Type B pancreatic cell (in vitro differentiated cells): ENCODE data around the gene ARHGEF10L. TPM values are rescaled to one million over a fixed set of nuclear protein-coding genes. Genes with fewer than 3 reads are reported as not detected.

Experiments used
- DNase-seq: peaks from one replicate; pipeline ENCODE4 v3.0.0; 2021; ENCODE audit warnings: mixed read lengths; ENCODE audit not compliant: unreplicated experiment; ENCODE audit errors: extremely low spot score
- H3K27ac Mint-ChIP-seq: 2 replicates; pipeline ENCODE4 v1.8.0; 2021; ENCODE audit warnings: mild to moderate bottlenecking, mixed read lengths
- H3K27me3 Mint-ChIP-seq: 2 replicates; pipeline ENCODE4 v1.8.0; 2021; ENCODE audit warnings: mixed read lengths
- H3K36me3 Mint-ChIP-seq: 2 replicates; pipeline ENCODE4 v1.8.0; 2021; ENCODE audit warnings: mixed read lengths
- H3K4me1 Mint-ChIP-seq: one replicate; pipeline ENCODE4 v1.8.0; 2021; ENCODE audit warnings: mixed read lengths; ENCODE audit not compliant: unreplicated experiment
- H3K4me3 Mint-ChIP-seq: 2 replicates; pipeline ENCODE4 v1.8.0; 2021; ENCODE audit warnings: mild to moderate bottlenecking, mixed read lengths
- H3K9me3 Mint-ChIP-seq: 2 replicates; pipeline ENCODE4 v1.8.0; 2021; ENCODE audit warnings: mixed read lengths
- CTCF ChIP-seq: fragments of 200-600 bp; sonication (generic); conservative IDR thresholded peaks from 2 replicates; pipeline ENCODE4 v1.5.0; 2021; ENCODE audit warnings: antibody characterized with exemption, mild to moderate bottlenecking
- total RNA-seq: library from RNA; stranded (reverse); gene quantifications from 2 replicates; pipeline ENCODE4 v1.2.1, GENCODE V29; 2021; ENCODE audit warnings: low replicate concordance

ARHGEF10L gene
- total RNA-seq, 1 donor from 2014 or later = 36.0 TPM

GRCh38 chr1:17600321-17600720 is 60.8 kb downstream of the ARHGEF10L start:
- Mint-ChIP-seq H3K36me3 (no peaks in the 10 kb centered on the region), H3K27ac (no peak overlapping the region), H3K27me3 (no peaks in the 10 kb centered on the region), H3K4me3 (no peak overlapping the region), H3K4me1 (peaks cover 27% of the 10 kb centered on the region), H3K9me3 (no peaks in the 10 kb centered on the region)
- DNase-seq = no peak
- no peak for TF ChIP-seq CTCF

GRCh38 chr1:17601643-17602382 is 62.3 kb downstream of the ARHGEF10L start:
- Mint-ChIP-seq H3K36me3 (no peaks in the 10 kb centered on the region), H3K4me1 (peaks cover 21% of the 10 kb centered on the region), H3K27me3 (no peaks in the 10 kb centered on the region), H3K27ac (peak overlapping the region; percentile 21), H3K9me3 (no peaks in the 10 kb centered on the region), H3K4me3 (no peak overlapping the region)
- no peak for TF ChIP-seq CTCF
- DNase-seq = no peak

- no peaks in the 10 kb centered on the region for H3K27me3 Mint-ChIP-seq
- peaks cover 16% of the 10 kb centered on the region for H3K4me1 Mint-ChIP-seq
- peak overlapping the region; percentile 51 for H3K27ac Mint-ChIP-seq
- H3K36me3 Mint-ChIP-seq = no peaks in the 10 kb centered on the region
- DNase-seq = no peak
- H3K9me3 Mint-ChIP-seq = no peaks in the 10 kb centered on the region
- TF ChIP-seq CTCF = no peak
- H3K4me3 Mint-ChIP-seq = no peak overlapping the region
Measured at GRCh38 chr1:17603091-17603841, 63.8 kb downstream of the ARHGEF10L start.

GRCh38 chr1:17605582-17606344 is 66.3 kb downstream of the ARHGEF10L start:
- no peaks in the 10 kb centered on the region for H3K27me3 Mint-ChIP-seq
- no peak overlapping the region for H3K4me3 Mint-ChIP-seq
- peaks cover 14% of the 10 kb centered on the region for H3K4me1 Mint-ChIP-seq
- no peaks in the 10 kb centered on the region for H3K9me3 Mint-ChIP-seq
- DNase-seq = no peak
- H3K36me3 Mint-ChIP-seq = peaks cover 3% of the 10 kb centered on the region
- no peak for TF ChIP-seq CTCF
- no peak overlapping the region for H3K27ac Mint-ChIP-seq

GRCh38 chr1:17606826-17607440 is 67.4 kb downstream of the ARHGEF10L start:
- Mint-ChIP-seq H3K27me3 (no peaks in the 10 kb centered on the region), H3K27ac (peak overlapping the region; percentile 51), H3K4me3 (no peak overlapping the region), H3K4me1 (peaks cover 17% of the 10 kb centered on the region), H3K36me3 (peaks cover 3% of the 10 kb centered on the region), H3K9me3 (no peaks in the 10 kb centered on the region)
- peak; percentile 82 for DNase-seq
- peak; percentile 98 for TF ChIP-seq CTCF
